Stimulated activated CD4-positive, alpha-beta T cell treated with anti-CD3 and anti-CD28 coated beads, Interleukin-15, amount 100 ng/mL, for 48 hours (primary cell): ENCODE results near the gene ORMDL3.

Experiments
- DNase-seq, 2 donors: peaks; one replicate each; pipeline ENCODE4 v3.0.0-alpha.2; 2020; ENCODE audit warnings: low read depth in 2 of 2

Gene ORMDL3

GRCh38 chr17:39871801-39872200, 55.6 kb downstream of the ORMDL3 start:
- DNase-seq: no peak
